A673 (cell line): ENCODE measurements around the gene RSRC1. TPM values are rescaled to one million over a fixed set of nuclear protein-coding genes. Genes with fewer than 3 reads are reported as not detected.

ENCODE experiments used
- BruUV-seq: library from RNA; stranded (reverse); fragments of 400-500 nt; replicated peaks from 2 replicates; lab custom pipeline; 2021; lab: Mats Ljungman, UMichigan
- CTCF ChIA-PET: fragments of 300-600 bp; sonication (Branson Sonifier 250); formaldehyde crosslinking; loops from one replicate; lab custom pipeline; 2022; ENCODE audit warnings: antibody characterized with exemption; lab: Charles Lee
- POLR2A ChIA-PET: fragments of 300-600 bp; sonication (Branson Sonifier 250); formaldehyde crosslinking; loops from one replicate; lab custom pipeline; 2022; ENCODE audit warnings: antibody characterized with exemption; ENCODE audit not compliant: low non-redundant PET; lab: Charles Lee
- DNase-seq: peaks from one replicate; pipeline ENCODE4 v3.0.0-alpha.2; 2015; ENCODE audit warnings: low spot score
- H3K27ac ChIP-seq: fragments of 200-600 bp; sonication (generic); 2 replicates; pipeline ENCODE4 v1.5.1; 2016; ENCODE audit warnings: mixed run types, low read depth, mild to moderate bottlenecking, mixed read lengths, antibody characterized with exemption, low read length; ENCODE audit not compliant: poor library complexity, severe bottlenecking
- H3K27me3 ChIP-seq: fragments of 200-600 bp; sonication (generic); replicated peaks from 2 replicates; pipeline ENCODE4 v1.6.1; 2017; ENCODE audit warnings: mixed run types, low read depth, mild to moderate bottlenecking, mixed read lengths, antibody characterized with exemption, low read length; ENCODE audit not compliant: insufficient read depth, poor library complexity
- H3K36me3 ChIP-seq: fragments of 200-600 bp; sonication (generic); 2 replicates; pipeline ENCODE4 v1.6.1; 2016; ENCODE audit warnings: mixed run types, mild to moderate bottlenecking, mixed read lengths, antibody characterized with exemption, low read length; ENCODE audit not compliant: insufficient read depth, poor library complexity, severe bottlenecking
- H3K4me1 ChIP-seq: fragments of 200-600 bp; sonication (generic); 2 replicates; pipeline ENCODE4 v1.6.1; 2017; ENCODE audit warnings: mixed run types, mild to moderate bottlenecking, mixed read lengths, antibody characterized with exemption, low read length; ENCODE audit not compliant: insufficient read depth, poor library complexity, severe bottlenecking
- H3K4me3 ChIP-seq: fragments of 200-600 bp; sonication (generic); 2 replicates; pipeline ENCODE4 v1.5.1; 2016; ENCODE audit warnings: low read depth, mixed run types, mild to moderate bottlenecking, mixed read lengths, low read length; ENCODE audit not compliant: poor library complexity, severe bottlenecking
- H3K9me3 ChIP-seq: fragments of 200-600 bp; sonication (generic); 2 replicates; pipeline ENCODE4 v1.6.1; 2016; ENCODE audit warnings: mixed run types, low read depth, mild to moderate bottlenecking, mixed read lengths, antibody characterized with exemption, low read length; ENCODE audit not compliant: poor library complexity, severe bottlenecking
- EZH2 ChIP-seq: fragments of 200-600 bp; sonication (generic); IDR thresholded peaks from 2 replicates; pipeline ENCODE4 v1.6.1; 2017; ENCODE audit warnings: borderline replicate concordance, low read depth, mild to moderate bottlenecking, mixed read lengths, antibody characterized with exemption, low read length; ENCODE audit not compliant: poor library complexity, severe bottlenecking
- intact Hi-C: fragments of 100-400 bp; cut with micrococcal nuclease; formaldehyde crosslinking; loops from one replicate; pipeline ENCODE4 v1.10.0; 2022; ENCODE audit not compliant: unreplicated experiment
- total RNA-seq: library from RNA; stranded (reverse); gene quantifications from 2 replicates; pipeline ENCODE4 v1.2.3, GENCODE V29; 2021
- TF ChIP-seq, protein P1 (sequence below): fragments of 300-800, 200-600 bp; sonication (generic); conservative IDR thresholded peaks from 2 replicates; pipeline ENCODE4 v1.5.1; 2017; ENCODE audit warnings: low read depth, mild to moderate bottlenecking, antibody characterized with exemption, low read length, moderate library complexity, mixed read lengths

RSRC1 gene
- total RNA-seq, 1 experiment from 2014 or later, result 59.4 TPM

DNA sequence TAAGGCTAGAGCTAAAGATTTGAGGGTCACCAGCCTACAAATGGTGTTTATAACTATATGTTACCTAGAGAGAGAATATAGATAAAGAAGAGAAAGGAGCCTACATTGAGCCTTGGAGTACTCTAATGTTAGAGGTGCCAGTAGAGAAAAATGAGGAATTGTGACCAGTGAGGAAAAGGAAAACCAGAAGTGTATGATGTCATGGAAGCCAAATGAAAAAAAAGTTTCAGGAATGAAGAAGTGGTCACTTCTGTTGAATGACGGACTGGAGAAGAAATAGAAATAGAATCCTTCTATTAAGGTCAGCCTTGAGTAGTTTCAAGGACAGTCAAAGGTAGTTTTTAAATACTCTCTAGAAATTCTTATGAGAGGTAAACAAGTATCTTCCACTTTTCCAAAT, 409.9 kb downstream of the RSRC1 start:
- no peaks in the 10 kb centered on the region for H3K9me3 ChIP-seq
- H3K4me1 ChIP-seq, result no peaks in the 10 kb centered on the region
- no TSS peak for BruUV-seq
- CTCF ChIA-PET, result no interaction called here
- no peak overlapping the region for H3K27ac ChIP-seq
- POLR2A ChIA-PET, result no interaction called here
- H3K36me3 ChIP-seq, result no peaks in the 10 kb centered on the region
- TF ChIP-seq, protein P1, sequence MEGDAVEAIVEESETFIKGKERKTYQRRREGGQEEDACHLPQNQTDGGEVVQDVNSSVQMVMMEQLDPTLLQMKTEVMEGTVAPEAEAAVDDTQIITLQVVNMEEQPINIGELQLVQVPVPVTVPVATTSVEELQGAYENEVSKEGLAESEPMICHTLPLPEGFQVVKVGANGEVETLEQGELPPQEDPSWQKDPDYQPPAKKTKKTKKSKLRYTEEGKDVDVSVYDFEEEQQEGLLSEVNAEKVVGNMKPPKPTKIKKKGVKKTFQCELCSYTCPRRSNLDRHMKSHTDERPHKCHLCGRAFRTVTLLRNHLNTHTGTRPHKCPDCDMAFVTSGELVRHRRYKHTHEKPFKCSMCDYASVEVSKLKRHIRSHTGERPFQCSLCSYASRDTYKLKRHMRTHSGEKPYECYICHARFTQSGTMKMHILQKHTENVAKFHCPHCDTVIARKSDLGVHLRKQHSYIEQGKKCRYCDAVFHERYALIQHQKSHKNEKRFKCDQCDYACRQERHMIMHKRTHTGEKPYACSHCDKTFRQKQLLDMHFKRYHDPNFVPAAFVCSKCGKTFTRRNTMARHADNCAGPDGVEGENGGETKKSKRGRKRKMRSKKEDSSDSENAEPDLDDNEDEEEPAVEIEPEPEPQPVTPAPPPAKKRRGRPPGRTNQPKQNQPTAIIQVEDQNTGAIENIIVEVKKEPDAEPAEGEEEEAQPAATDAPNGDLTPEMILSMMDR, result no peak
- TF ChIP-seq EZH2, result no peak
- no peak for DNase-seq
- intact Hi-C loops, result no loop called here
- no peaks in the 10 kb centered on the region for H3K27me3 ChIP-seq
- no peak overlapping the region for H3K4me3 ChIP-seq

- Histone ChIP-seq H3K9me3 (no peaks in the 10 kb centered on the region), H3K4me3 (no peak overlapping the region), H3K27ac (no peak overlapping the region), H3K4me1 (no peaks in the 10 kb centered on the region), H3K27me3 (no peaks in the 10 kb centered on the region), H3K36me3 (no peaks in the 10 kb centered on the region)
- BruUV-seq, result no TSS peak
- ChIA-PET POLR2A (no interaction called here), CTCF (no interaction called here)
- intact Hi-C loops, result no loop called here
- TF ChIP-seq, protein P1, result no peak
- no peak for TF ChIP-seq EZH2
- no peak for DNase-seq
Observed at GRCh38 chr3:158520433-158520832, 410.5 kb downstream of the RSRC1 start.

GRCh38 chr3:158522221-158523136, 412.6 kb downstream of the RSRC1 start:
- Histone ChIP-seq H3K36me3 (no peaks in the 10 kb centered on the region), H3K27ac (no peak overlapping the region), H3K9me3 (no peaks in the 10 kb centered on the region), H3K4me3 (no peak overlapping the region), H3K4me1 (no peaks in the 10 kb centered on the region), H3K27me3 (no peaks in the 10 kb centered on the region)
- ChIA-PET POLR2A (no interaction called here), CTCF (no interaction called here)
- BruUV-seq, result no TSS peak
- TF ChIP-seq, protein P1, result no peak
- no peak for TF ChIP-seq EZH2
- intact Hi-C loops, result no loop called here
- DNase-seq, result no peak
